Neural progenitor cell (in vitro differentiated cells): ENCODE data around the gene RAD17.
A peak's percentile ranks its signal among the peaks of the same experiment; 100 is the strongest.

ENCODE experiments used
- EZH2 ChIP-seq: fragments of 200-600 bp; sonication (generic); IDR thresholded peaks from 2 replicates; pipeline ENCODE4 v1.6.1; 2017; ENCODE audit warnings: antibody characterized with exemption, mild to moderate bottlenecking, moderate library complexity
- EZH2phosphoT487 ChIP-seq: fragments of 200-600 bp; sonication (generic); IDR thresholded peaks from 2 replicates; pipeline ENCODE4 v1.6.1; 2017; ENCODE audit warnings: antibody characterized with exemption
- TF ChIP-seq, protein P1 (sequence below): fragments of 200-600 bp; sonication (generic); IDR thresholded peaks from 2 replicates; pipeline ENCODE4 v1.5.1; 2017; ENCODE audit warnings: antibody characterized with exemption, mild to moderate bottlenecking

DNA sequence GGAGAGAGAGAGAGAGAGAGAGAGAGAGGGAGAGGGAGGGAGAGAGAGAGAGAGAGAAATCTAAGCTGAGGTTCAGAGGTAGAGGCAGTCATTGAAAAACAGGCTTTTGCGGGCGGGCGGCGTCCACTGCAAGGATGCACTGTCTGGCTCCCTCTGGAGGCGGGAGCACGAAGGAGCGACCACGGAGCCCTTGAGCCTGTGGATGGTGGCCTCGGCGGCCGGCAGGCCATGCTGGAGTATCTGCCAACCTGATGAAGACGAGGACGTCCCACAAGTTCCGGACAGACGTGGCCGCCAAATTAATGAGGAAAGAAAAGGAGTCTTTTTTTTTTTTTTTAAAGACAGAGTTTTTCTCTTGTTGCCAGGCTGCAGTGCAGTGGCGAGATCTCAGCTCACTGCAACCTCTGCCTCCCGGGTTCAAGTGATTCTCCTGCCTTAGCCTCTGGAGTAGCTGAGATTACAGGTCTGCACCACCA is 34.8 kb upstream of the RAD17 start:
- TF ChIP-seq, protein P1, sequence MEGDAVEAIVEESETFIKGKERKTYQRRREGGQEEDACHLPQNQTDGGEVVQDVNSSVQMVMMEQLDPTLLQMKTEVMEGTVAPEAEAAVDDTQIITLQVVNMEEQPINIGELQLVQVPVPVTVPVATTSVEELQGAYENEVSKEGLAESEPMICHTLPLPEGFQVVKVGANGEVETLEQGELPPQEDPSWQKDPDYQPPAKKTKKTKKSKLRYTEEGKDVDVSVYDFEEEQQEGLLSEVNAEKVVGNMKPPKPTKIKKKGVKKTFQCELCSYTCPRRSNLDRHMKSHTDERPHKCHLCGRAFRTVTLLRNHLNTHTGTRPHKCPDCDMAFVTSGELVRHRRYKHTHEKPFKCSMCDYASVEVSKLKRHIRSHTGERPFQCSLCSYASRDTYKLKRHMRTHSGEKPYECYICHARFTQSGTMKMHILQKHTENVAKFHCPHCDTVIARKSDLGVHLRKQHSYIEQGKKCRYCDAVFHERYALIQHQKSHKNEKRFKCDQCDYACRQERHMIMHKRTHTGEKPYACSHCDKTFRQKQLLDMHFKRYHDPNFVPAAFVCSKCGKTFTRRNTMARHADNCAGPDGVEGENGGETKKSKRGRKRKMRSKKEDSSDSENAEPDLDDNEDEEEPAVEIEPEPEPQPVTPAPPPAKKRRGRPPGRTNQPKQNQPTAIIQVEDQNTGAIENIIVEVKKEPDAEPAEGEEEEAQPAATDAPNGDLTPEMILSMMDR = peak; percentile 81
- TF ChIP-seq EZH2 = no peak
- TF ChIP-seq EZH2phosphoT487 = no peak
